Naive thymus-derived CD4-positive, alpha-beta T cell (primary cell): ENCODE data around the gene AGAP1. TPM values are rescaled to one million over a fixed set of nuclear protein-coding genes. Genes with fewer than 3 reads are reported as not detected.

Source experiments
- ATAC-seq: fragments of 150-1000 bp; cut with Tn5 transposase; 2 replicates; pipeline ENCODE4 v1.10.0; 2021; ENCODE audit warnings: mild to moderate bottlenecking, moderate library complexity
- CTCF ChIA-PET: fragments of 350-600 bp; sonication (Branson Sonifier 250); formaldehyde crosslinking; loops from one replicate; lab custom pipeline; 2021; ENCODE audit warnings: antibody characterized with exemption; lab: Charles Lee
- POLR2A ChIA-PET: fragments of 350-600 bp; sonication (Branson Sonifier 250); formaldehyde crosslinking; loops from one replicate; lab custom pipeline; 2021; ENCODE audit warnings: antibody characterized with exemption, inconsistent platforms; lab: Charles Lee
- DNase-seq, 9 donors: peaks; one replicate each; pipeline versions ENCODE4 v3.0.0 to v3.0.0-alpha.2; 2020 to 2022; ENCODE audit warnings: mixed read lengths in 1 of 9
- H3K27ac ChIP-seq: one replicate; pipeline ENCODE4 v1.7.0; 2013; ENCODE audit warnings: mild to moderate bottlenecking, low read depth, low read length, moderate library complexity
- H3K27me3 ChIP-seq, 2 donors: one replicate each; pipeline ENCODE4 v1.7.0; 2013; ENCODE audit warnings: low read length in 2 of 2, mild to moderate bottlenecking in 2 of 2, moderate library complexity in 2 of 2; ENCODE audit not compliant: control insufficient read depth in 2 of 2, insufficient read depth in 2 of 2
- H3K36me3 ChIP-seq, 3 experiments: 1 replicate in 2 of 3; 2 replicates in 1 of 3; pipeline ENCODE4 v1.7.0; 2013; ENCODE audit warnings: low read length in 3 of 3, mild to moderate bottlenecking in 3 of 3, moderate library complexity in 1 of 3; ENCODE audit not compliant: insufficient read depth in 3 of 3, control insufficient read depth in 2 of 3
- H3K4me1 ChIP-seq, 2 donors: one replicate each; pipeline ENCODE4 v1.7.0; 2013; ENCODE audit warnings: low read length in 2 of 2, mild to moderate bottlenecking in 2 of 2, moderate library complexity in 1 of 2; ENCODE audit not compliant: control insufficient read depth in 2 of 2, insufficient read depth in 2 of 2
- H3K4me3 ChIP-seq: 2 replicates; pipeline ENCODE4 v1.7.0; 2013; ENCODE audit warnings: mild to moderate bottlenecking, low read length
- H3K9me3 ChIP-seq, 3 experiments: 1 replicate in 2 of 3; 2 replicates in 1 of 3; pipeline ENCODE4 v1.7.0; 2013; ENCODE audit warnings: low read length in 3 of 3; ENCODE audit not compliant: control insufficient read depth in 2 of 3
- H3K27ac Mint-ChIP-seq, 9 donors: one replicate each; pipeline ENCODE4 v1.8.0; 2020 to 2022; ENCODE audit warnings: mixed read lengths in 9 of 9, mild to moderate bottlenecking in 8 of 9, moderate library complexity in 5 of 9, inconsistent platforms in 2 of 9
- H3K27me3 Mint-ChIP-seq, 5 donors: one replicate each; pipeline ENCODE4 v1.8.0; 2021 to 2022; ENCODE audit warnings: mixed read lengths in 5 of 5, mild to moderate bottlenecking in 1 of 5
- H3K36me3 Mint-ChIP-seq, 5 donors: one replicate each; pipeline ENCODE4 v1.8.0; 2020 to 2022; ENCODE audit warnings: mixed read lengths in 5 of 5, mild to moderate bottlenecking in 3 of 5, inconsistent platforms in 1 of 5
- H3K4me1 Mint-ChIP-seq, 7 donors: one replicate each; pipeline ENCODE4 v1.8.0; 2020 to 2022; ENCODE audit warnings: mixed read lengths in 7 of 7, mild to moderate bottlenecking in 3 of 7, inconsistent platforms in 1 of 7
- H3K4me3 Mint-ChIP-seq, 10 donors: one replicate each; pipeline ENCODE4 v1.8.0; 2020 to 2022; ENCODE audit warnings: mild to moderate bottlenecking in 10 of 10, mixed read lengths in 10 of 10, moderate library complexity in 6 of 10, inconsistent platforms in 2 of 10
- H3K9me3 Mint-ChIP-seq, 11 donors: one replicate each; pipeline ENCODE4 v1.8.0; 2020 to 2022; ENCODE audit warnings: mixed read lengths in 11 of 11, mild to moderate bottlenecking in 4 of 11, inconsistent platforms in 1 of 11, moderate library complexity in 1 of 11
- intact Hi-C, 2 donors: fragments of 100-400 bp; cut with micrococcal nuclease; formaldehyde crosslinking; loops; one replicate each; pipeline ENCODE4 v1.15.1; 2023
- polyA plus RNA-seq, 2 donors: library from polyadenylated mRNA; unstranded; fragments of 300-500 nt; fragmentation: Illumina TruSeq; gene quantifications; one replicate each; pipeline ENCODE4 v1.2.3, GENCODE V29; 2021
- total RNA-seq, 6 experiments: library from RNA in 5 of 6; stranded (reverse) in 5 of 6; gene quantifications; 1 replicate in 5 of 6; 2 replicates in 1 of 6; pipeline ENCODE4 v1.2.3 and lab custom pipeline; 2021 to 2026

AGAP1 gene
- total and polyA plus RNA-seq, 7 experiments from 2014 or later: 0.35 to 9.6 (median 0.85) TPM; not detected in 2

GRCh38 chr2:235926229-235926628, 432.4 kb downstream of the AGAP1 start:
- no peak for ATAC-seq
- ChIA-PET POLR2A (no interaction called here), CTCF (no interaction called here)
- Histone ChIP-seq H3K27ac (no peak overlapping the region), H3K4me1 (no peaks in the 10 kb centered on the region), H3K36me3 (no peaks in the 10 kb centered on the region), H3K4me3 (no peak overlapping the region), H3K9me3 (no peaks in the 10 kb centered on the region), H3K27me3 (no peaks in the 10 kb centered on the region)
- H3K4me1 Mint-ChIP-seq: no peaks in the 10 kb centered on the region
- H3K9me3 Mint-ChIP-seq: peaks cover 0 to 2% (median 0%) of the 10 kb centered on the region in 11 donors
- peaks cover 0 to 10% (median 0%) of the 10 kb centered on the region in 5 donors for H3K27me3 Mint-ChIP-seq
- intact Hi-C loops: no loop called here
- peaks cover 0 to 4% (median 0%) of the 10 kb centered on the region in 5 donors for H3K36me3 Mint-ChIP-seq
- H3K4me3 Mint-ChIP-seq: no peak overlapping the region
- no peak for DNase-seq
- no peak overlapping the region for H3K27ac Mint-ChIP-seq

GRCh38 chr2:235928751-235929370, 435.0 kb downstream of the AGAP1 start:
- no peak for ATAC-seq
- Histone ChIP-seq H3K36me3 (no peaks in the 10 kb centered on the region), H3K27me3 (no peaks in the 10 kb centered on the region), H3K27ac (no peak overlapping the region), H3K4me3 (no peak overlapping the region), H3K4me1 (no peaks in the 10 kb centered on the region), H3K9me3 (no peaks in the 10 kb centered on the region)
- CTCF ChIA-PET: no interaction called here
- no peak for DNase-seq
- H3K4me3 Mint-ChIP-seq: no peak overlapping the region
- peaks cover 0 to 4% (median 0%) of the 10 kb centered on the region in 5 donors for H3K36me3 Mint-ChIP-seq
- H3K27me3 Mint-ChIP-seq: peaks cover 0 to 17% (median 0%) of the 10 kb centered on the region in 5 donors
- peaks cover 0 to 2% (median 0%) of the 10 kb centered on the region in 11 donors for H3K9me3 Mint-ChIP-seq
- POLR2A ChIA-PET: no interaction called here
- no peak overlapping the region for H3K27ac Mint-ChIP-seq
- H3K4me1 Mint-ChIP-seq: no peaks in the 10 kb centered on the region
- intact Hi-C loops: no loop called here

GRCh38 chr2:235930701-235931100, 436.9 kb downstream of the AGAP1 start:
- intact Hi-C loops: no loop called here

GRCh38 chr2:235931676-235932075, 437.8 kb downstream of the AGAP1 start:
- DNase-seq: no peak
- no peaks in the 10 kb centered on the region for H3K9me3 ChIP-seq
- intact Hi-C loops: no loop called here
- no peak for ATAC-seq
- Mint-ChIP-seq H3K36me3 (peaks cover 0 to 4% (median 0%) of the 10 kb centered on the region in 5 donors), H3K27ac (no peak overlapping the region), H3K27me3 (peaks cover 0 to 25% (median 8%) of the 10 kb centered on the region in 5 donors), H3K4me3 (no peak overlapping the region), H3K4me1 (no peaks in the 10 kb centered on the region), H3K9me3 (peaks cover 0 to 8% (median 4%) of the 10 kb centered on the region in 11 donors)
- H3K4me3 ChIP-seq: no peak overlapping the region
- H3K4me1 ChIP-seq: no peaks in the 10 kb centered on the region
- H3K27ac ChIP-seq: no peak overlapping the region
- POLR2A ChIA-PET: no interaction called here
- H3K27me3 ChIP-seq: no peaks in the 10 kb centered on the region
- CTCF ChIA-PET: no interaction called here
- no peaks in the 10 kb centered on the region for H3K36me3 ChIP-seq

More at GRCh38 chr2:235930701-235931100, 436.9 kb downstream of the AGAP1 start:
- no peaks in the 10 kb centered on the region for H3K27me3 ChIP-seq
- no peaks in the 10 kb centered on the region for H3K4me1 Mint-ChIP-seq
- H3K4me1 ChIP-seq: no peaks in the 10 kb centered on the region
- POLR2A ChIA-PET: no interaction called here
- H3K4me3 ChIP-seq: no peak overlapping the region
- no peak overlapping the region for H3K27ac Mint-ChIP-seq
- no peak overlapping the region for H3K27ac ChIP-seq
- no peaks in the 10 kb centered on the region for H3K9me3 ChIP-seq
- no peak for ATAC-seq
- peaks cover 0 to 4% (median 0%) of the 10 kb centered on the region in 5 donors for H3K36me3 Mint-ChIP-seq
- CTCF ChIA-PET: no interaction called here
- DNase-seq: no peak
- no peaks in the 10 kb centered on the region for H3K36me3 ChIP-seq
- no peak overlapping the region for H3K4me3 Mint-ChIP-seq
- H3K9me3 Mint-ChIP-seq: peaks cover 0 to 2% (median 0%) of the 10 kb centered on the region in 11 donors
- H3K27me3 Mint-ChIP-seq: peaks cover 0 to 17% (median 0%) of the 10 kb centered on the region in 5 donors

- peaks cover 0 to 13% (median 5%) of the 10 kb centered on the region in 11 donors for H3K9me3 Mint-ChIP-seq
- Histone ChIP-seq H3K4me3 (no peak overlapping the region), H3K27ac (no peak overlapping the region), H3K27me3 (no peaks in the 10 kb centered on the region), H3K4me1 (no peaks in the 10 kb centered on the region), H3K36me3 (no peaks in the 10 kb centered on the region), H3K9me3 (no peaks in the 10 kb centered on the region)
- no peaks in the 10 kb centered on the region for H3K4me1 Mint-ChIP-seq
- peaks cover 0 to 21% (median 8%) of the 10 kb centered on the region in 5 donors for H3K27me3 Mint-ChIP-seq
- H3K27ac Mint-ChIP-seq: no peak overlapping the region
- DNase-seq: no peak
- ChIA-PET CTCF (no interaction called here), POLR2A (no interaction called here)
- ATAC-seq: no peak
- H3K36me3 Mint-ChIP-seq: peaks cover 0 to 4% (median 0%) of the 10 kb centered on the region in 5 donors
- no peak overlapping the region for H3K4me3 Mint-ChIP-seq
- intact Hi-C loops: no loop called here
Measured at GRCh38 chr2:235934059-235934773, 440.4 kb downstream of the AGAP1 start.

- Mint-ChIP-seq H3K9me3 (peaks cover 0 to 13% (median 5%) of the 10 kb centered on the region in 11 donors), H3K4me3 (no peak overlapping the region), H3K4me1 (no peaks in the 10 kb centered on the region), H3K27me3 (peaks cover 0 to 28% (median 13%) of the 10 kb centered on the region in 5 donors), H3K36me3 (peaks cover 0 to 4% (median 0%) of the 10 kb centered on the region in 5 donors), H3K27ac (no peak overlapping the region)
- H3K4me3 ChIP-seq: no peak overlapping the region
- no peaks in the 10 kb centered on the region for H3K27me3 ChIP-seq
- H3K27ac ChIP-seq: no peak overlapping the region
- CTCF ChIA-PET: no interaction called here
- H3K4me1 ChIP-seq: no peaks in the 10 kb centered on the region
- no peaks in the 10 kb centered on the region for H3K9me3 ChIP-seq
- DNase-seq (no peak), ATAC-seq (no peak)
- H3K36me3 ChIP-seq: no peaks in the 10 kb centered on the region
- POLR2A ChIA-PET: no interaction called here
- intact Hi-C loops: no loop called here
Measured at GRCh38 chr2:235934774-235935484, 441.1 kb downstream of the AGAP1 start.
